Measurements from ENCODE around the gene ZBTB39.

ZBTB39 gene

GRCh38 chr12:56999456-56999855 is 6.9 kb downstream of the ZBTB39 start:
- Histone ChIP-seq H3K36me3 (replicated peaks; ENCODE audit: low read depth, low read length) (peaks cover 27% of the 10 kb centered on the region), H3K27ac (ENCODE audit: low read length) (peak overlapping the region; percentile 57), H3K4me2 (ENCODE audit: low read length) (peak overlapping the region; percentile 57), H3K9ac (ENCODE audit: low read length) (peak overlapping the region; percentile 27; the same call in 1 of the 2 replicates), H3K79me2 (ENCODE audit: low read length) (peaks cover 52% of the 10 kb centered on the region), H3K4me1 (ENCODE audit: low read length) (peaks cover 31% of the 10 kb centered on the region), H3K9me3 (ENCODE audit: insufficient read depth, low read length) (no peaks in the 10 kb centered on the region), H4K20me1 (ENCODE audit: insufficient read depth, low read length) (peaks cover 15% of the 10 kb centered on the region; the same call in 1 of the 2 replicates), H3K27me3 (ENCODE audit: low read depth, low read length) (no peaks in the 10 kb centered on the region), H2AFZ (ENCODE audit: low read depth, low read length) (no peak overlapping the region), H3K4me3 (ENCODE audit: low read length) (peak overlapping the region; percentile 22; the same call in 1 of the 2 replicates)
- TF ChIP-seq CTCF (IDR thresholded peaks at IDR 0.05; ENCODE audit: low read depth, low read length) (no peak), EZH2phosphoT487 (IDR thresholded peaks at IDR 0.05; ENCODE audit: low read depth) (no peak)

- Histone ChIP-seq H3K4me3 (ENCODE audit: low read length) (peak overlapping the region; percentile 42), H3K4me1 (ENCODE audit: low read length) (peaks cover 31% of the 10 kb centered on the region), H3K79me2 (ENCODE audit: low read length) (peaks cover 47% of the 10 kb centered on the region), H3K9me3 (ENCODE audit: insufficient read depth, low read length) (no peaks in the 10 kb centered on the region), H3K4me2 (ENCODE audit: low read length) (peak overlapping the region; percentile 57), H4K20me1 (ENCODE audit: insufficient read depth, low read length) (peaks cover 15% of the 10 kb centered on the region; the same call in 1 of the 2 replicates), H3K9ac (ENCODE audit: low read length) (peak overlapping the region; percentile 27; the same call in 1 of the 2 replicates), H3K27me3 (ENCODE audit: low read depth, low read length) (no peaks in the 10 kb centered on the region), H3K27ac (ENCODE audit: low read length) (peak overlapping the region; percentile 57), H3K36me3 (replicated peaks; ENCODE audit: low read depth, low read length) (peaks cover 25% of the 10 kb centered on the region), H2AFZ (ENCODE audit: low read depth, low read length) (no peak overlapping the region)
- no peak for TF ChIP-seq CTCF (IDR thresholded peaks at IDR 0.05; ENCODE audit: low read depth, low read length)
- no peak for TF ChIP-seq EZH2phosphoT487 (IDR thresholded peaks at IDR 0.05; ENCODE audit: low read depth)
Observed at GRCh38 chr12:56998981-56999380, 7.4 kb downstream of the ZBTB39 start.

GRCh38 chr12:56998316-56998715 is 8.0 kb downstream of the ZBTB39 start:
- TF ChIP-seq EZH2phosphoT487 (IDR thresholded peaks at IDR 0.05; ENCODE audit: low read depth) (no peak), CTCF (IDR thresholded peaks at IDR 0.05; ENCODE audit: low read depth, low read length) (no peak)
- no peaks in the 10 kb centered on the region for H3K27me3 ChIP-seq (ENCODE audit: low read depth, low read length)
- peak overlapping the region; percentile 42 for H3K4me3 ChIP-seq (ENCODE audit: low read length)
- H3K27ac ChIP-seq (ENCODE audit: low read length) = peak overlapping the region; percentile 36
- H3K79me2 ChIP-seq (ENCODE audit: low read length) = peaks cover 44% of the 10 kb centered on the region
- peaks cover 15% of the 10 kb centered on the region; the same call in 1 of the 2 replicates for H4K20me1 ChIP-seq (ENCODE audit: insufficient read depth, low read length)
- no peak overlapping the region for H2AFZ ChIP-seq (ENCODE audit: low read depth, low read length)
- H3K4me1 ChIP-seq (ENCODE audit: low read length) = peaks cover 31% of the 10 kb centered on the region
- H3K4me2 ChIP-seq (ENCODE audit: low read length) = peak overlapping the region; percentile 57
- H3K9me3 ChIP-seq (ENCODE audit: insufficient read depth, low read length) = no peaks in the 10 kb centered on the region
- peaks cover 19% of the 10 kb centered on the region for H3K36me3 ChIP-seq (replicated peaks; ENCODE audit: low read depth, low read length)
- peak overlapping the region; percentile 4; the same call in 1 of the 2 replicates for H3K9ac ChIP-seq (ENCODE audit: low read length)

- no peak for TF ChIP-seq CTCF (IDR thresholded peaks at IDR 0.05; ENCODE audit: low read depth, low read length)
- no peak for TF ChIP-seq EZH2phosphoT487 (IDR thresholded peaks at IDR 0.05; ENCODE audit: low read depth)
Observed at GRCh38 chr12:56996793-56997545, 9.4 kb downstream of the ZBTB39 start.

More at GRCh38 chr12:56996793-56997545, 9.4 kb downstream of the ZBTB39 start:
- Histone ChIP-seq H3K9me3 (ENCODE audit: insufficient read depth, low read length) (no peaks in the 10 kb centered on the region), H3K36me3 (replicated peaks; ENCODE audit: low read depth, low read length) (peaks cover 19% of the 10 kb centered on the region), H4K20me1 (ENCODE audit: insufficient read depth, low read length) (peaks cover 13% of the 10 kb centered on the region; the same call in 1 of the 2 replicates), H3K4me2 (ENCODE audit: low read length) (no peak overlapping the region), H3K27me3 (ENCODE audit: low read depth, low read length) (no peaks in the 10 kb centered on the region), H3K9ac (ENCODE audit: low read length) (no peak overlapping the region), H3K4me1 (ENCODE audit: low read length) (peaks cover 31% of the 10 kb centered on the region), H3K79me2 (ENCODE audit: low read length) (peaks cover 42% of the 10 kb centered on the region), H2AFZ (ENCODE audit: low read depth, low read length) (no peak overlapping the region), H3K4me3 (ENCODE audit: low read length) (no peak overlapping the region), H3K27ac (ENCODE audit: low read length) (no peak overlapping the region)
